ENCODE data around the gene AICDA. TPM values are rescaled to one million over a fixed set of nuclear protein-coding genes. Genes with fewer than 3 reads are reported as not detected.
A peak's percentile ranks its signal among the peaks of the same experiment; 100 is the strongest.

Gene AICDA
- polyA plus RNA-seq, 1 of the 3 experiments (the other 2 are of a cell fraction), result not detected

GRCh38 chr12:8609061-8609570 lies 3.5 kb downstream of the AICDA start:
- Histone ChIP-seq H3K4me1 (ENCODE audit: control insufficient read depth in 1 of 2, insufficient read depth in 2 of 2, low read depth in 1 of 2, low read length in 1 of 2) (no peaks in the 10 kb centered on the region), H3K9me2 (no peaks in the 10 kb centered on the region), H3K36me3 (replicated peaks in 1 of 2; ENCODE audit: control insufficient read depth in 1 of 2, insufficient read depth in 2 of 2, low read length in 1 of 2) (no peaks in the 10 kb centered on the region), H3K4me3 (ENCODE audit: low read depth in 2 of 2, low read length in 1 of 2) (peak overlapping the region in 1 of 2 experiments; percentile 43; a peak in 1 of 4 replicates), H3K79me2 (ENCODE audit: insufficient read depth) (no peaks in the 10 kb centered on the region), H2AFZ (ENCODE audit: low read depth) (no peak overlapping the region), H3K9me3 (no peaks in the 10 kb centered on the region), H3K27ac (ENCODE audit: low read depth in 2 of 2, low read length in 1 of 2) (no peak overlapping the region), H3K9ac (no peak overlapping the region), H3F3A (replicated peaks; ENCODE audit: insufficient read depth) (no peaks in the 10 kb centered on the region), H4K20me1 (ENCODE audit: insufficient read depth) (no peaks in the 10 kb centered on the region), H3K4me2 (peak overlapping the region; percentile 43; the same call in 1 of the 2 replicates), H3K27me3 (ENCODE audit: insufficient read depth) (peaks cover 18% of the 10 kb centered on the region)
- POLR2A ChIA-PET, result no interaction called here
- 3% methylated on average over 5 of the region's 5 CpGs for WGBS (ENCODE audit: low lambda C conversion rate)
- DNase-seq, result peak; percentile 59
- CTCF ChIA-PET, result interaction anchor here (0.7 to 4.7 kb wide), 14 partner anchors 9 to 79 kb away, joined by 3 to 33 read pairs (median 4); no protein-coding TSS in a partner anchor
- no peak for TF ChIP-seq TCF12 (IDR thresholded peaks at IDR 0.05)
- TF ChIP-seq TEAD4 (IDR thresholded peaks at IDR 0.05; ENCODE audit: borderline replicate concordance, insufficient read depth), result no peak
- TF ChIP-seq FOSL2 (IDR thresholded peaks at IDR 0.05; ENCODE audit: borderline replicate concordance, low read depth), result no peak
- no peak for TF ChIP-seq NFIC (IDR thresholded peaks at IDR 0.05; ENCODE audit: borderline replicate concordance)
- TF ChIP-seq NRF1 (IDR thresholded peaks at IDR 0.05; ENCODE audit: low read depth, low read length), result no peak
- TF ChIP-seq RAD21 (IDR thresholded peaks at IDR 0.05; ENCODE audit: low read length), result peak; percentile 69
- peak; percentile 50 for TF ChIP-seq SMC3 (IDR thresholded peaks at IDR 0.05; ENCODE audit: low read depth, low read length)
- no peak for TF ChIP-seq FOXJ3 (CRISPR knock-in tag; IDR thresholded peaks at IDR 0.05)
- no peak for TF ChIP-seq MEF2A (IDR thresholded peaks at IDR 0.05; ENCODE audit: borderline replicate concordance, low read depth)
- TF ChIP-seq POLR2AphosphoS5 (IDR thresholded peaks at IDR 0.05; ENCODE audit: low read depth, low read length), result no peak
- no peak for TF ChIP-seq SIN3A (IDR thresholded peaks at IDR 0.05; ENCODE audit: borderline replicate concordance, low read depth, low read length)
- TF ChIP-seq IRF3 (IDR thresholded peaks at IDR 0.05; ENCODE audit: low read depth, low read length), result no peak
- TF ChIP-seq EZH2phosphoT487 (IDR thresholded peaks at IDR 0.05; ENCODE audit: borderline replicate concordance, low read depth), result no peak
- no peak for TF ChIP-seq YY1 (IDR thresholded peaks at IDR 0.05; ENCODE audit: low read depth)
- no peak for TF ChIP-seq RXRA (IDR thresholded peaks at IDR 0.05; ENCODE audit: borderline replicate concordance, low read depth)
- no peak for TF ChIP-seq REST (IDR thresholded peaks at IDR 0.05; ENCODE audit: low read depth, low read length)
- TF ChIP-seq ZBTB33 (IDR thresholded peaks at IDR 0.05; ENCODE audit: borderline replicate concordance, low read depth), result no peak
- no peak for TF ChIP-seq GATA2 (CRISPR knock-in tag; IDR thresholded peaks at IDR 0.05)
- TF ChIP-seq JUND (IDR thresholded peaks at IDR 0.05), result no peak
- TF ChIP-seq CHD2 (IDR thresholded peaks at IDR 0.05; ENCODE audit: low read length, partially characterized antibody), result no peak
- no peak for TF ChIP-seq USF2 (IDR thresholded peaks at IDR 0.05; ENCODE audit: borderline replicate concordance, low read depth, low read length)
- no peak for TF ChIP-seq FOXM1 (IDR thresholded peaks at IDR 0.05; ENCODE audit: low read depth)
- no peak for TF ChIP-seq GABPA (IDR thresholded peaks at IDR 0.05; ENCODE audit: low read depth)
- no peak for TF ChIP-seq USF1 (IDR thresholded peaks at IDR 0.05; ENCODE audit: borderline replicate concordance, low read depth)
- no peak for TF ChIP-seq PBX3 (IDR thresholded peaks at IDR 0.05)
- no peak for TF ChIP-seq TAF1 (IDR thresholded peaks at IDR 0.05; ENCODE audit: borderline replicate concordance, low read depth, low read length)
